Breast epithelium (tissue), 4 donors: ENCODE data around the gene ENTPD1. TPM values are rescaled to one million over a fixed set of nuclear protein-coding genes. Genes with fewer than 3 reads are reported as not detected.

Experiments
- DNase-seq, 2 donors: peaks; one replicate each; pipeline ENCODE4 v3.0.0-alpha.2; 2019; ENCODE audit warnings: low spot score in 2 of 2
- H3K27ac ChIP-seq, 2 donors: fragments of 200-600 bp; sonication (generic) in 1 of 2; one replicate each; pipeline ENCODE4 v1.5.1; 2016 to 2019; ENCODE audit warnings: mild to moderate bottlenecking in 1 of 2
- H3K27me3 ChIP-seq, 2 donors: fragments of 200-600 bp; sonication (generic) in 1 of 2; one replicate each; pipeline versions ENCODE4 v1.5.1 to v1.6.0; 2017 to 2019; ENCODE audit warnings: control low read depth in 1 of 2, mild to moderate bottlenecking in 1 of 2
- H3K36me3 ChIP-seq: fragments of 200-600 bp; one replicate; pipeline ENCODE4 v1.5.1; 2019
- H3K4me1 ChIP-seq, 2 donors: fragments of 200-600 bp; sonication (generic); one replicate each; pipeline ENCODE4 v1.5.1; 2016 to 2019; ENCODE audit warnings: control low read depth in 1 of 2
- H3K4me3 ChIP-seq, 3 donors: fragments of 200-600 bp; sonication (generic); 1 replicate in 2 of 3; 2 replicates in 1 of 3; pipeline ENCODE4 v1.5.1; 2016 to 2019; ENCODE audit warnings: mild to moderate bottlenecking in 3 of 3, moderate library complexity in 2 of 3
- H3K9me3 ChIP-seq, 2 donors: fragments of 200-600 bp; sonication (generic) in 1 of 2; one replicate each; pipeline ENCODE4 v1.5.1; 2016 to 2019; ENCODE audit warnings: control low read depth in 1 of 2
- CTCF ChIP-seq, 3 donors: fragments of 450-650 bp; IDR thresholded peaks; one replicate each; pipeline ENCODE4 v1.5.1; 2016 to 2017; ENCODE audit warnings: antibody characterized with exemption in 3 of 3, mild to moderate bottlenecking in 3 of 3, moderate library complexity in 3 of 3
- POLR2A ChIP-seq: fragments of 450-650 bp; IDR thresholded peaks from one replicate; pipeline ENCODE4 v1.6.1; 2016; ENCODE audit warnings: antibody characterized with exemption, mild to moderate bottlenecking, moderate library complexity
- POLR2AphosphoS5 ChIP-seq, 3 donors: sonication (generic); formaldehyde crosslinking; IDR thresholded peaks; one replicate each; pipeline ENCODE4 v1.6.1; 2017; ENCODE audit warnings: antibody characterized with exemption in 3 of 3
- intact Hi-C: fragments of 100-400 bp; cut with DNase I; formaldehyde crosslinking; loops from one replicate; pipeline ENCODE4 v1.15.1; 2023; ENCODE audit warnings: low total_unique reads
- total RNA-seq, 3 donors: library from RNA; depleted of rRNA; stranded (reverse); fragments of >200 nt; gene quantifications; one replicate each; pipeline ENCODE4 v1.1.0, GENCODE V29; 2016

The ENTPD1 gene
- total RNA-seq, 3 donors from 2014 or later: 17.4 to 26.9 (median 18.4) TPM

GRCh38 chr10:95792874-95793285, 36.9 kb downstream of the ENTPD1 start:
- H3K4me3 ChIP-seq: no peak overlapping the region
- no peaks in the 10 kb centered on the region for H3K36me3 ChIP-seq
- peak overlapping the region; percentile 44 to 76 for H3K27ac ChIP-seq
- TF ChIP-seq CTCF (IDR thresholded peaks at IDR 0.05) (no peak), POLR2AphosphoS5 (IDR thresholded peaks at IDR 0.05) (peak in 1 of 3 donors; percentile 11), POLR2A (no peak)
- intact Hi-C loops: no loop called here
- DNase-seq: no peak
- H3K9me3 ChIP-seq: no peaks in the 10 kb centered on the region
- no peaks in the 10 kb centered on the region for H3K4me1 ChIP-seq
- H3K27me3 ChIP-seq: no peaks in the 10 kb centered on the region

- H3K4me1 ChIP-seq: no peaks in the 10 kb centered on the region
- H3K4me3 ChIP-seq: no peak overlapping the region
- no peaks in the 10 kb centered on the region for H3K9me3 ChIP-seq
- no peak for DNase-seq
- H3K36me3 ChIP-seq: no peaks in the 10 kb centered on the region
- TF ChIP-seq POLR2A: no peak
- no peak for TF ChIP-seq POLR2AphosphoS5 (IDR thresholded peaks at IDR 0.05)
- no peak for TF ChIP-seq CTCF (IDR thresholded peaks at IDR 0.05)
- no peaks in the 10 kb centered on the region for H3K27me3 ChIP-seq
- intact Hi-C loops: no loop called here
- H3K27ac ChIP-seq: peak overlapping the region; percentile 44 to 76
Measured at GRCh38 chr10:95793401-95794045, 37.6 kb downstream of the ENTPD1 start.

DNA sequence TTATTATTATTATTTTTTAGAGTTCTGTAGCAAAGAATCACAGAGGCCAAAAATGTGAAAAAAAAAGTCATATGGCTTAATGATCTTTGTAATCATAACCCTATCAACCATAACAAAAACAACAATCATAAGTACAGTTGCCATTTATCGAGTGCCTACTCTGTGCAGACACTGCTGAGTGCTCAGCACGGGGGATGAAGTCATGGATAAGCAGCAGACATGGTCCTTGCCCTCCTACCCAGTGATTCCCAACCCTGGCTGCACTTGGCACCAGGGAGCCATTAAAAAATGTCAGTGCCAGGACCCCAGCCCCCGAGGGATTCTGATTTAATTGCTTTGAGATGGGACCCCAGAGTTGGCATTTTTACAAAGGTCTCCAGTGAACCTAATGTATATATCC, 38.2 kb downstream of the ENTPD1 start:
- DNase-seq: no peak
- no peak for TF ChIP-seq POLR2A
- TF ChIP-seq CTCF (IDR thresholded peaks at IDR 0.05): no peak
- no peak for TF ChIP-seq POLR2AphosphoS5 (IDR thresholded peaks at IDR 0.05)
- H3K4me1 ChIP-seq: no peaks in the 10 kb centered on the region

GRCh38 chr10:95795602-95796001, 39.6 kb downstream of the ENTPD1 start:
- no peaks in the 10 kb centered on the region for H3K36me3 ChIP-seq
- no peak for DNase-seq
- TF ChIP-seq POLR2A: no peak
- no peak for TF ChIP-seq CTCF (IDR thresholded peaks at IDR 0.05)
- TF ChIP-seq POLR2AphosphoS5 (IDR thresholded peaks at IDR 0.05): no peak
- no peaks in the 10 kb centered on the region for H3K4me1 ChIP-seq
- no peaks in the 10 kb centered on the region for H3K27me3 ChIP-seq
- no peaks in the 10 kb centered on the region for H3K9me3 ChIP-seq
- H3K4me3 ChIP-seq: no peak overlapping the region
- intact Hi-C loops: no loop called here
- H3K27ac ChIP-seq: no peak overlapping the region

More for the DNA sequence above, 38.2 kb downstream of the ENTPD1 start:
- Histone ChIP-seq H3K27me3 (no peaks in the 10 kb centered on the region), H3K27ac (no peak overlapping the region), H3K9me3 (no peaks in the 10 kb centered on the region), H3K4me3 (no peak overlapping the region), H3K36me3 (no peaks in the 10 kb centered on the region)
- intact Hi-C loops: no loop called here

DNA sequence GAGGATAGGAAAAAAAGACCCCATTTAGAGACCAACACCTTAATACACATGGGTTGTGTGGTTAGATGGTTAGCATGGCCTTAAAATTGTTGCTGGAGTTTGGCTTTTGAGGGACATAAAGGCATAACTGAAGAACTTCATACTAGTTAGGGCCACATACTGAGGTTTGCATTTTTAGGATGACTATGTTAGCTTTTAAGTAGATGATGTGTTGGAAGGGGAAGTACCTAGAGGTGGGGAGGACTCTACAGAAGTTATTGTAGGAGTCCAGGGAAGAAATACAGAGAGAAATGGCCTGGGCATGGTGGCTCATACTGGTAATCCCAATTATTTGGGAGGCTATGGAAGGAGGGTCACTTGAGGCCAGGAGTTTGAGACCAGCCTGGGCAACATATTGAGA, 40.5 kb downstream of the ENTPD1 start:
- no peak for DNase-seq
- no peaks in the 10 kb centered on the region for H3K27me3 ChIP-seq
- no peak overlapping the region for H3K4me3 ChIP-seq
- H3K36me3 ChIP-seq: no peaks in the 10 kb centered on the region
- H3K9me3 ChIP-seq: no peaks in the 10 kb centered on the region
- TF ChIP-seq CTCF (IDR thresholded peaks at IDR 0.05) (no peak), POLR2AphosphoS5 (IDR thresholded peaks at IDR 0.05) (no peak), POLR2A (no peak)
- intact Hi-C loops: no loop called here
- H3K27ac ChIP-seq: no peak overlapping the region
- no peaks in the 10 kb centered on the region for H3K4me1 ChIP-seq
